Activated CD4-positive, CD25-positive, alpha-beta regulatory T cell treated with anti-CD3 and anti-CD28 coated beads, Interleukin-2, amount 50 U/mL, for 72 hours (primary cell): Measurements from ENCODE around the gene ATP2A3.
A peak's percentile ranks its signal among the peaks of the same experiment; 100 is the strongest.

Source experiments
- DNase-seq: peaks from one replicate; pipeline ENCODE4 v3.0.0; 2021

Gene ATP2A3

DNA sequence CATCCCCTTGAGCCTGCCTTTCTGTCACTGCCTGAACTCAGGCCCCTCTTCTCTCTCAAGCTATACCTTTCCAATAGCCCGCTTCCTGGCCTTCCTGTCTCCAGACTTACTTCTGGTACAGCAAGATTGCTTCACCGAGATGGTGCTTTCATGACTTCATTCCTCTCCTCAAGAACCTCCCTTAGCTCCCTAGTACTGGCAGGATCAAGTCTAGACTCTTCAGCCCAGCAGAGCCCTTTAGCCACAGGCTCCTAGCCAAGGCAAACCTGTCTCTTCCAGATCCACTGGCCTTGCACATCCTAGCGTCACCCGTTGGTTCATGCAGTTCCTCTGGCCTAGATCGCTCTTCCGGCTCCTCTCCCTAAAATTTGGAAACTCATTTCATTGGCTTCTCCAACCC is 6.4 kb upstream of the ATP2A3 start:
- DNase-seq, result no peak

DNA sequence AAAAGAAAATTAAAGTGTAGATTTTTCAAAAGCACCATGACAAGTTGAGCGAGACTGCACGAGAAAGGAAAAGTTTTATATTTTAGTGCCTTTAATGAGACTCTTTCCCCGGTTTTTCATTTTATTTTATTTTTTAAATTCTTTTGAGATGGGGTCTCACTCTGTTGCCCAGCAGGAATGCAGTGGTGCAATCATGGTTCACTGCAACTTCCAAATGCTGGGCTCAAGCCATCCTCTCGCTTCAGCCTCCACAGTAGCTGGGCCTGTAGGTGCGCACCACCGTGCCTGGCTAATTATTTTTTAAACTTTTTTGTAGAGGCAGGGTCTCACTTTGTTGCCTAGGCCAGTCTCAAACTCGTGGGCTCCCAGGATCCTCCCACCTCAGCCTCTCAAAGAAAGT is 5.7 kb upstream of the ATP2A3 start:
- no peak for DNase-seq

DNA sequence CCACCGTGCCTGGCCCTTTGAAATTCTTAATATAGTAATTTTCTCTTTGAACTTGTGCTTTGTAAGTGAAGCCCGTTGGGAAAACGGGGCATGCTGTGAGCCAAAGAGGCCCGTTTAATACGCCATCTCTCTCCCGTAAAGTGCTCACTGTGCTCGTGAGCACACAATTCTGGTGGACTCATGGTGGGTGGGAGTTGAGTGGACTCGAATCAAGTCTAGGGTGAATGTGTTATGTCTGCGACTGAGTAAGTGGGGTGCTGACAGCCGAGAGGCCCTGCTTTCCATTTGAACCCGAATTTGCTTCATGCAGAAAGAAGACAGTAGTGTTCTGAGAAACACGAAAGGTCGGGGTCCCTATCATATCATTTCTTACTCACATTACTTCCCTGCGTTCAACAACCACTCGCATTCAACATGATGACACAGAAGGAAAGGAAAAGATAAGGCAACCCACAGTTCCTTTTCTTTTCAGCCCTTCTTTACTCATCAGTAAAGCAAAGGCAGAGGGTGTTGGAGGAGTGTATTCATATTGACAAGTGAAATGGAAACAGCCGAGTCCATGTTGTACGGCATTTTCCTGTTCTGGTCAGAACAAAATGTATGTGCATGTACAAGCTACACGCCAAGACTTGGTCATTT is 4.8 kb upstream of the ATP2A3 start:
- DNase-seq, result no peak

DNA sequence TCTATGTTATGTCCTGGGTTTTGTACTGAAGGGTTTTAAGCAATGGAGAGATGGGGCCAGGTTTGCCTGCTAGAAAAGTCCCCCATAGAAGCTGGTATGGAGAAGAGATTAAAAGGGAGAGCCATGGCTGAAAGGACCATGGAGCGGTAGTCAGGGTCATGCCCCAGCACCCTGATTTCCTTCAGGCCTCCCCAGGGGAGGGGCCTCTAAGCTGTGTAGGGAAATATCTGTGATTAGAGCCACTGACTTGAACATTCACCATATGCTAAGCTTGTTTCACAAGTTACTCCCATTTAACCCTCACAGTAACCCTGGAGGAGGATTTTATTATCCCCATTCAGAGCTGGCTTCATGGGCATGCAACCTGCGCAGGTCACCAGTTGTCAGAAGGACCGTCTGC is 3.8 kb upstream of the ATP2A3 start:
- no peak for DNase-seq

DNA sequence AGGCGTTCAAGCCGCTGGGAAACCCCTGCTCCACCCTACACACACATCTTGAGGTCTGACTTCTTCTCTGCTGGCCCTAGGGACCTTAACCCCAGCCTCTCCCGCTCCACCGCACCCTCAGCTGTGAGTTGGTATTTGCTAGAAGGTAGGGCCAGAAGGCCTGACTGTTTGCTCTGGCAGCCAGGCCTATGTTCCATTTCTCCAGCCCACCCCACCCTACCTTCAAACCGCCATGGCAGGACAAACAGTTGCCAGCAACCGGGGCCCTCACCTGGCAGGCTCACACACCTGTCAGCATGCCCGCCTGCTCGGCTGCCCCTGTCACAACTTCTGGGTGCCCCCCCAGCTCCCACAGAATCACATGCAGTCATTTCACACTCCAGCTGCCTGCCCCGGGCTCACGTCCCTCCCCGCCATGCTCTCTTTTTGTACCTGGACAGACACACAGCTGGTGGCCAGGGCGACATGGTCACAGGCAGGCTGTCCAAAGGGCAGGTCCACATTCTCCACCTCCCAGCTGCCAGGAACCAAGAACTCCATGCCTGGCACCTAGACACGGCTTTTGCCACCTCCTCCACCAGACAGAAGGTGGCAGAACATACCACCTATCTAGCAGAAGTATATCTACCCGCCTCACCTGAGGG is 2.6 kb upstream of the ATP2A3 start:
- no peak for DNase-seq

- peak; percentile 66 for DNase-seq
Observed at GRCh38 chr17:3965118-3965800, 1.0 kb upstream of the ATP2A3 start.

DNA sequence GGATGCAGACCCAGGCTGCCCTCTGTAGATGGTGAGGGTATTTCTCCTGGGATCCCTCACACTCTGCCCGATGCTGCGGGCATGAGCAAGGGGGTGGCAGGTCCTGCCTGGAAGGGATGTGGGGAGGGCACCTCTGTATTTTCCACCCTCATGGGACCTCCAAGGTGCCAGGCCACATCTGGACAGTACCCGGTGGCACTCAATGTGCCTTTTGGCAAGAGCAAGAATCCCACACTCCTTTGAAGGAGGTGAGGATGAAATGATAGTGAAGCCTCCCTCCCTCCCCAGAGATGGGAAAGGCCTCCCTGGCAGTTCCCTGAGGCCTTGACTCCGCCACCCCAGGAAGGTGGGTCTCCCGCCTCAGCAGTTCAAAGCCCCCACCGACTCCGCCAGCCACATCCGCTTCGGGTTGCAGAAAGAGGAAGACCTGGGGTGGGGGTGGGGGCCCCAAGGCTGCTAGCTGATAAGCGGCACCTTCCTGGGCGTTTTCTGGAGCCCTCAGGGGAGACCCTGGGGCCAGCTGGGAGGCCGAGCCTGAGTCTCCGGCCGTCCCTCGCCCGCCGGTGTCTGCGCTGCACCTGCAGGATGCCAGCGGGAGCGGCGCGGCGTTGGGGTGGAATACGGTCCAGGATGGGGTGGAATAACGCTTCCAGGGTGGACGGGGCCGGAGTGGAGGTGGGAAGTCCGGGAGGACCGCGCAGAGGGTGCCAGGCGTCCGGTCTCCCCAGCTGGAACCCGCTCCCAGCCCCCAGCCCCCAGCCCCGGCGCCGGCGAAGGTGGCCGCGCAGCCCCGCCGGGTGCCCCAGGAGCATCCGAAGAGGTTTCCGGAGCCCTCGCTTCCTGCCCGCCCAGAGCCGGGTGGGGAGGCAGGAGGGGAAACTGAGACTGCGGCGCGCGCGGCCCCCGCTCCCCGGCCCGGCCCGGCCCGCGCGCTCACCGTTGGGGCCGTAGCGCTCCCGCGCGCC is 718 bp downstream of the ATP2A3 start:
- DNase-seq, result peak; percentile 54

GRCh38 chr17:3962965-3963236 is 1.3 kb downstream of the ATP2A3 start:
- DNase-seq, result no peak

GRCh38 chr17:3962217-3962964 is 1.8 kb downstream of the ATP2A3 start:
- no peak for DNase-seq

DNA sequence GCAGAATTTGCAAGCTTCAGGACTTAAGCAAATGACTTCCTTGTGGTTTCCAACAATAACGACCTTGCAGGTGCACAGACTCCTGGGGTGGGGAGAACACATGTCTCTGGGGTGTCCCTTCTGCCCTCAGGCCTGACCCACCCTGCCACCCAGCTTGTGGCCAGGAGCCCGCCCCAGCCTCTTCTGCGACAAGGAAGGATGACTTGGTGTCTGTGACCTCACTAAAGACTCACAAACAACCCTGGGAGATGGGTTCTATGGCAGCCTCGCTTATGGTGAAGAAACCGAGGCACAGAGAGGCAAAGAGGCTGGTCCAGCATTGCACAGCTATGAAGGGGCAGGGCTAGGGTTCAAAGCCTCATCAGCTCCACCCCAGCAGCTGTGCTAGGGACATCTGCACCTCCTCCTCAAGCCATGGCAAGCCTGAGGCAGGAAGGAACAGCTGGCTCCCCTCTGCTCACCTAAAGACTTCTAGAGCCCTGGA is 2.6 kb downstream of the ATP2A3 start:
- DNase-seq, result no peak

DNA sequence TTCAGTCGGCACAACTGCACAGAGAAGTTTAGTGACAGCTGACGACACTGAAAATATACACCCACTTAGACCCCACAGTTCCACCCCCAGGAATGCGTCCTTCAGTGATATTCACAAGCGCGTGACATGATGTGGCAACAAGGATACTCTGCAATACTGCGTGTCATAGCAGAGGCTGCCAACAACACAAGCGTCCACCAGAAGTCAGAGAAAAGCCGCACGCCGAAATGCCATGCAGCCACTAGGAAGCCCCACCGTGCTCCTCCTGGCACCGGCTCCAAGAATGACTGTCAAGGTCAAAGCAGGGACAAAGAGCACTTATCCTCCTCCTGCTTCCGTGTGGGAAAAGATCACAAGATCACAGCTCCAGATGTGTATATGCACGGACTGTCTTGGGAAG is 3.5 kb downstream of the ATP2A3 start:
- DNase-seq, result no peak

DNA sequence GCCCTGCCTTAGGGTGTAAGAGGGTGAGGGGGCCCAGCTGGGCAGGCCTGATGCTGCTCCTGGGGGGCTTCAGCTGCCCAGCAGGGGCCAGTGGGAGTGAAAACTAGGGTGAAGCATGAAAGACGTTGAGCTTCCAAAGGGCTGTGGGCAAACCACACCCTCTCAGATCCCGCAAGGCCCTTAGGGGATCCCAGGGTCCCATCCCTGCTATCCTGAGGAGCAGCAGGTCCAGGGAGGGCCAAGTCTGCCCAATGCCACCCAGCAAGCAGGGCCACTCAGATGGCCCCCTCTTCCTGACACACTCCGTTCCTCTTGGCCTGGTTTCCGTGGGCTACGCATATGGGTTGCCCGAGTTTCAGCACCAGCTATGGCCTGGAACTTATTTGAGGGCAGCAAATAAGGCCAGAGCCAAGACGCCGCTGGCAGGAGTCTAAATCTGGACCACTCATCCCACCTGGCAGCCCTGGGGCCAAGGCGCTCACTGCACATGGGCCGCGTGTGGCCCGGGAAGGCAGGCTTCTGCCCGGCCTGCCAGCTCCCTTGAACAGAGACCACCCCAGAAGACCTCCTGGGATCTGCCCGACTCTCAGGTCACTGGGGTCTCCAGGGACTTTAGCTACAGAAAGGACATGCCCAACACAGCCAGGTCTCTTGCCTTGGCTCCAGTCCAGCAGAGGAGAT is 4.2 kb downstream of the ATP2A3 start:
- no peak for DNase-seq

DNA sequence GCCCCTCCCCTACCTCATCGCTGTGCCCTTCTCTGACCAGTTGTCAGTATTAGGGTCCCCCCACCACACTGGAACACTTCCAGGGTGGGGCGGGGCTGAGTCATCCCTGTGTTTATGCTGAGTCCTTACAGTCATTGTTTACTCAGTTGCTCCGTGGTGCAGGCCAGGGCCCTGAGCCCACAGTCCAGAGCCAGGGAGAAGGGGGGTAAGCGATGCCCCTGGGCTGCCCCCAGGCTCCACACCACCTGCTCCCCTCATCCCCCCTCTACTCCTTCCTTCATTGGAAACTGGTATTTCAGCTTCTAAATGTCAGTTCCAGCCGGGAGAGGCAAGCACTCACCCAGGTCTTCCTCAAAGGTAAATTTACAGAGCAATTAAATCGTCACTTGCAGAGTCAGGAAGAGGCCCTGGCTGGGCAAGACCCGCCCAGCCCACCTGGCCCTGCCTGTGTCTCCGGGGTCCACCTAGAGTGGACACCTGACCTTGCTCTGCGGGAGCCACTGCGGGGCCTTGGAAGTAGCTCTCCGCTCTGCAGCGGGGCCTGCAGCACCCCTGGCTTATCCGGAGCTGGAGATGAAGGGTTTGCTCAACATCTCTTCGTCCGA is 4.8 kb downstream of the ATP2A3 start:
- DNase-seq, result no peak

- no peak for DNase-seq
Observed at GRCh38 chr17:3957735-3958599, 6.3 kb downstream of the ATP2A3 start.

- DNase-seq, result no peak
Observed at GRCh38 chr17:3956983-3957382, 7.3 kb downstream of the ATP2A3 start.

GRCh38 chr17:3956327-3956957 is 7.8 kb downstream of the ATP2A3 start:
- no peak for DNase-seq

GRCh38 chr17:3955673-3955988 is 8.6 kb downstream of the ATP2A3 start:
- DNase-seq, result no peak

GRCh38 chr17:3954976-3955672 is 9.1 kb downstream of the ATP2A3 start:
- no peak for DNase-seq

- no peak for DNase-seq
Observed at GRCh38 chr17:3954086-3954485, 10.2 kb downstream of the ATP2A3 start.

DNA sequence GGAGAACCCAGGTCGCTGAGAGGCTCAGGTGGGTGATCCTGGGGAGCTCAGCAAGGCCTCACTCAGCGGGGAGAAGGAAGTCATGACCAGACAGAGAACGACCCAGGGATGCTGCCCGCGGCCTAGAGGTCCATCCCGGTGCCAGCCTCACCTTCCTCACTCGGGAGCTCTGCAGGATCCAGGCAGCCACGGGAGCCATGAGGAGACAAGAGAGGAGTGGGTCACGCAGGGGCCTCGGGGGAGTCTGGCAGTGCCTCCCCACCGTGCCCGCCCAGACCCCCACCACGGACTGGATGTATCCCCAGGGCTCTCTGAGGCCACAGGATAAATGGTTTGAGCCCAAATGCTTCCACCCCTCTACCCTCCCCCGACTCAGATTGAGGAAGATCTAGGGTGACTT is 10.7 kb downstream of the ATP2A3 start:
- no peak for DNase-seq
